Stimulated activated naive CD4-positive, alpha-beta T cell (primary cell): ENCODE results near the gene PLOD3.

Source experiments
- DNase-seq, 6 experiments: peaks; one replicate each; lab custom pipeline; 2025; lab: John Stamatoyannopoulos, UW

PLOD3 gene

DNA sequence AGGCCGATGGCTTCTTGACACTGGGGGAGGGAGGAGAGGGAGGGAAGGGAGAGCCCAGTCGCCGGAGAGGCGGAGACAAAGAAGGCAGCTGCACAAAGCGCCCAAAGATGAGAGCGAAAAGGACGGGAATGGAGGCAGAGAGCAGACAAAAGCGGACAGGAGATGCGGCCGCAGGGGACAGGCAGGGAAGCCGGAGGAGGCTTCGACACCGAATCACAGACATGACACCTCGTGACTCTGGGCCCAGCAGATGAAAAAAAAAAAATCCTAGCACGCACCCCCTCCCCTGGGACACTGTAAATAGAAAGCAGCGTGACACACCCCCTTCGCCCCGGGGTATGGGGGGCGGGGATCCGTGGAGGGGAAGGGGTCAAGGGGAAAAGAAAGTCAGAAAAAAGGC, 38.3 kb downstream of the PLOD3 start:
- DNase-seq: no peak

DNA sequence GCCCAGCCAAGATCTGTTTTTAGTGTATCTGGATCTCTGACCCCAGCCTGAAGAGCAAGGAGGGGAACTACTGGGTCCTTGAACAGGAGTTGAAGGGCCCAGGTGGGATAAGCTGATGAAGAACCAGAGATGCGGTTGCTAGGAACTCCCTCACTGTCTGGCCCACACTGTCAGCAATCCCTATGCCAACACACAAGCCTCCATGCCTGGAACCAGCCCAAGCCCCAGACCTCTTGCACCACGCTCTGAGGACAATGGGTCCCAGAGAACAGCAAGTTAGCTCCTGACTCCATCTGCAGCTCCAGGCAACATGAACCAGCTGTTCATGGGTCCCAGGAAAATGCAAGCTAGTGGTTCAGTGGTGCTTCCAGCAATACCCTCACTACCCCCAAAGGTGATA, 39.7 kb downstream of the PLOD3 start:
- no peak for DNase-seq

DNA sequence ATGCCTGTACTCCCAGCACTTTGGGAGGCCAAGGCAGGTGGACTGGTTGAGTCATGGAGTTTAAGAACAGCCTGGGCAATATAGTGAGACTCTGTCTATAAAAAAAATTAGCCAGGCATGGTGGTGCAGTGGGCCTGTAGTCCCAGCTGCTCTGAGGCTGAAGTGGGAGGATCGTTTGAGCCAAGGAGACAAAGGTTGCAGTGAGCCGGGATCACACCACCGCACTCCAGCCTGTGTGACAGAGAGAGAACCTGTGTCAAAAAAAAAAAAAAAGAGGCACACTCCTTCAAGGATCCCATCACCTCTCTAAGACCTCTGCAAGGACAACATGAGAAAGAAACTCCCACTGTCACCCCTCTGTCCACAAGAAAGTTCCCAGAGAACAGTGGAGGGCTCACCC, 41.7 kb downstream of the PLOD3 start:
- no peak for DNase-seq

DNA sequence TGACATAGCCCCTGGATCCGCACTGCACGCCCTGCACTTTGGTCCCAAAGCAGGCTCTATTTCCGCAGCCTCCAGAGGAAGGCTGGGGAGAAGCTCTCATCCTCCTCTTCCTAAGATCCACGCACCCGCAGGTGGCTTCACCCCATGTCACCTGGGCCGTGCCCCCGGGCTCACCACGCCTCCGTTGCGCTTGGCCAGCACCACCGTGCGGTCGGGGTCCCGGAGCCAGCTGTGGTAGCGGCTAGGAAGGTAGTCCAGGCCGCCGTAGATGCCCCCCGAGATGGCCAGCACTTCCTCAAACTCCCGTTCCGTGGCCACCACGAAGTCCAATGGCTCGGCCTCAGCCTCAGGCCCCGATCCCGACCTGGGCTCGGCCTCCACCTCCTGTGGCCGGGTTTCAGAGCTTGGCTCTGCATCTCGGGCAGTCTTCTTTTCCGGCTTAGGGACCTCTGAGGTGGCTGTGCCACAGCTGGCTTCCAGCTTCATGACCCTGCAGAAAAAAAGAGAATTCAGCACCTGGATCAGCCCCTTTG, 43.0 kb downstream of the PLOD3 start:
- DNase-seq: no peak

DNA sequence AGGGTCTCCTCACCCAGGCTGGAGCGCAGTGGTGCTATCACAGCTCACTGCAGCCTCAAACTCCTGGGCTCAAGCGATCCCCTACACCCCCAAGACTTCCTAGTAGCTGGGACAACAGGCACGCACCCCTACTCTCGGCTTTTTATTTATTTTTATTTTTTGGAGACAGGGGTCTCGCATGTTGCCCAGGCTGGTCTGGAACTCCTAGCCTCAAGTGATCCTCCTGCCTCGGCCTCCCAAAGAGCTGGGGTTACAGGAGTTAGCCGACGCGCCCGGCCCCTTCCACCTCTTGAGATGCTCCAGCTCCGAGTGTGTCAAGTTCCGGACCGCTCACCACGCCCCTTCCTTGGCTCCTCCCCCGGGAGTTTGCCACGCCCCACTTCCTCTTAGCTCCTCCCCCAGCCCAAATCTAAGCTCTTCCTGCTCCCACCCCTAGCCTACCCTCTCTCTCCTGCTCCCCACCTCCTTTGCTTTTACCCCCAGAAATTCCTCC, 43.6 kb downstream of the PLOD3 start:
- DNase-seq: peak; percentile 37 to 70 (median 51)

DNA sequence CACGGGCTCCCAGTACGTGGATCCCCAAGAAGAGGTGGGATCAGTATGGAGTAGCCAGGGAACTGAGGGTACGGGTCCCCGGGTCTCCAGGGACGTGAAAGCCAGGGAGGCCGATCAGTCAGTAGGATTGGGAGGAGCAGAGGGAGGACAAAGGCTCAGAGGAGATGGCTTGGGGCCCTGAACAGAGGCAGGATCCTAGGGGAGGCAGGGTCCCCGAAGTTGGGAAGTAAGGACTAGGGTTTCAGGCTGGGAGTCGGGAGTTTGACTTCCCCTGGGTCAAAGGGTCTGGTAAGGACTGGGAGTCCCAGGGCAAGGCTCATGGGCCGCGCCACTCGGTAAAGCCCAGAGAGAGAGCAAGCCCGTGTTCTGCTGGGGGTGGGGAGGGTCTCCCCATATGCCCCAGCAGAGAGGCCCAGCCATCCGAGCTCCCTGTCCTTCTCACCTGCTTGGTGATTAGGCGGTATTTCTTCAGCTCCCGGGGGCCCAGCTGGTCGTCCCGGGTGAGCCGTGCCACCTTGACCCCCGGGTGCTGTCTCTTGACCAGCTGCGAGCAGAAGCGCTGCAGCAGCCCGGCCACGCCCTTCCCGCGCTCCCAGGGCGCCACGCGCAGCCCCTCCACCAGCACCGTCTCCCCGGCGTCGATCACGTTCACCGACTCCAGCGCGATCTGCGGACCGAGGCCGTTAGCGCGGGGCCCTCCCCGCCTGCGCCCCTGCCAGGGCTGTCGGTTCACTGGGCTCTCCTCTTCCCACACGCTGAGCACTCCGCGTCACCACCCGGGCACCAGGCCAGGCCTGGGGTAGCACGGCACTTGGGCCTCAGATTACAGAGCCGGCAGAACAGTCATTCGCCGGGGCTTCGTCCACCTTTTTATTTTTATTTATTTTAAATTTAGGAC, 44.3 kb downstream of the PLOD3 start:
- DNase-seq: no peak

DNA sequence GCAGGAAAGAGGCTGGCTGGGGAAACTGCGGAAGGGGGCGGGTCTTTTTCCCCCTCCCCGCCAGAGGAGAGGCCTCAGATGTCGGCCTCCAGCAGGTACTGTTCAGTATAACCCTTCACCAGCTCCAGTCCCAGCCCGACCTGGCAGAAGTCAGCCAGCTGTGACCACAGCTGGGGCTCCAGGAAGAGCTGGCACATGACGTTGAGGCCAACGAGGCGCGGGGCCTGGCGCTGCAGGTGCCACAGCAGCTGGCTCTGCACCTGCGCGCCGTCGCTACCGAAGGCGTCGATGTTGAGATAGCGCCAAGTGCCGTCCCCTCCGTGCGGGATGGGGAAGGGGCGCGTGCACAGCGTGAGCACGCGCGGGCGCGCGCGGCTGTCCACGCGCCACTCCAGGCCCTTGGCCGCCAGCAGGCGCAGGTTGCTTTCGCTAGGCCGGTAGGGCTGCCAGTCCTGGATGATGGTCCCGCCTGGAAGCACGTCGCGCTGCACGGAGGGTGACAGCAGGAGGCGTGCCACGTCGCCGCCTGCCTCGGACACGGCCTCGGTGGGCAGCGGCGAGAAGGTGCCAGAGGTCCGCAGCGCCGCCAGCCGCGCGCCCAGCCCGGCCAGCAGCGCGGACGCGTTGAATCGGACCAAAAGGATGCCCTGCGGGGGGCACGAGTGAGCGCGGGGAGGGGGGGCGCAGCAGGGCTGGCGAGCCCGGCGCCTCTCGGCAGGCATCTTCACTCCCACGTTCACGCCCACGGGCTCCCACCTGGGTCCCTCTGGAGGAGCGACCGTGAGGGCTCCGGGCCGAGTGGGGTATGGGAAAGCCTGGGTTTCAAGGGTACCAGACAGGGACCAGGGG, 45.2 kb downstream of the PLOD3 start:
- peak in 1 of 6 experiments; percentile 8 for DNase-seq

DNA sequence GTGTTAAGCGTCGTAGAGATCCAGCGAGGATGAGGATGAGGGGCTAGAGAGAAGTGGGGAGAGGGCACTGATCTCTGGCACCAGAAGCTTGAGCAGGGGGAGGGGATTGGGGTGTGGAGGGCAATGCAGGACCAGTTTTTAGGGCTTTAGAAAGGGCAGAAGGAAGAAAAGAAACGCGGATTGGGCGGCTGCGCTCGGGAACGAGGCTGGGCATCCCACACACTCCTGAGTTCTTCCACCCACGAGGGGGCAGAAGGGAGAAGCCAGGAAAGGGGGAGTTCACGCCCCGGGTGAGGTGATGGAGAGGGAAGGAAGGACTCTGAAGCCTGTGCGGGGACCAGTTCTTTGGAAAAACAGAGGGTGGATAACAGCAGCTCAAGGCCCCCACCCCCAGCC, 45.9 kb downstream of the PLOD3 start:
- no peak for DNase-seq

DNA sequence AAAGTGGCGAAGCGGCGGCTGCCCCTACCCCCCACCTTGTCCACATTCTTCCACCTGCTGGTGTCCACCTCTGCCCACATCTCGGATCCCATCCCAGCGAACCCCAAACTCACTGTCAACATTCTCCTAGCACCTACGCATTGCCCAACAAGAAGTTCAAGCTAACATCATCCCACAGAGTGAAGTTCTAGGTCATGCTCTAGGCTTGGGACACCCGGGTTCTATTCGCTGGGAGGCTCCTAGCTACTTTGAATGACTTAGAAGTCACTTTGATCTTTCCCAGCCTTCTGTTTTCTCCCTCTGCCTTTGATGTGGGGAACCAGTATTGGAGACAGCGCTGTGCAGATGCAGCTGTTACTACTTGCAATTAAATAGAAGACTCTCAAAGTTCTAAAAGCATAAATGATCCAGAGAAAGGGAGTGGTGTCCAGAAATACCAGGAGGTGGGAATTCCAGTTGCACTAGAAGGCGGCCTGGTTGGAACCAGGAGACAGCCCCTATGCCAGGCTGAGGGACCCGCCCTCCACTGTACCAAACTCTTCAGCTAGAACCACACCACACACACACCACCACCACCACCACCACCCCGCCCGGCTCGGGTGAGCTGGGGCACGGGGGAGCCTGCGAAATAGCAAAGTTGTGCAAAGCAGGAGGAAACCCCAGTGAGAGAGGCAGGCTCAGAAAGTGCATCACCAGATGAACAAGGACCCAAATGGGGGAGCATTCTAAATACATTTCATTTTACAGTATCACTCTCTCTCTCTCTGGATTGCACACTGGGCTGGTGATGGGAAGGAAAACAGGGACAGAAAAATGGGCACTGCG, 46.6 kb downstream of the PLOD3 start:
- DNase-seq: peak; percentile 15 to 54 (median 26)

DNA sequence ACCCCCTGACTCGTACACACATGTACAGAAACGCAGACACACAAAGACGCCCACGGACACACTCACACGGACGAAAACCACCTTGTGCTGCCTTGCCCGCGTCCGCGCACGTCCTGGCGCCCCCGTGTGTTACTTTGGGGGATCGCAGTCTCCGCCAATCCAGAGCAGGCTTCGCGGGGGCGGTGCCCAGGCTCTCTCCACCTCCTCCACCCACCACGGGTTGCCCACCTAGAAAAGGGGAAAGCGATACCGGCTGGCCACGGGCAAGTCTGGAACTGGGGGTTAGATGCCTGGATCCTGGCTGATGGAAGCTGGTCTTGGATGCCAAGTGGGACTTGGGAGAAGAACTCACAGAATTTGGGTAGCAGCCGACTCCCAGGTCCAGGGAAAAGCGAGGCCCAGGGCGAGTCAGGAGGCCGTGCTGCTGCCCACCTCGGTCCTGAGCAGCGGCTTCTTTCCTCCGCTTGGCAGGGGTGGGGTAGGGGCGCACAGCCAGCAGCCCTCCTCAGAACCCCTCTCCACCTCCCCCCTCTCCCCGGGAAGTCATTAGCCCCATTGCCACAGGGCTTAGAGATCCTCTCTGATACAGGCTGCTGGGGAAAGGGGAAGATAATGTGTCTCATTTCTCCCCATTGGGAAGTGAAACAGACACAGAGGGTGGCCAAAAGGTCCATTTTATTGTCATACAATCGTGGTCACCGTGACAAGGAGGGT, 47.4 kb downstream of the PLOD3 start:
- peak; percentile 37 to 81 (median 64) for DNase-seq

DNA sequence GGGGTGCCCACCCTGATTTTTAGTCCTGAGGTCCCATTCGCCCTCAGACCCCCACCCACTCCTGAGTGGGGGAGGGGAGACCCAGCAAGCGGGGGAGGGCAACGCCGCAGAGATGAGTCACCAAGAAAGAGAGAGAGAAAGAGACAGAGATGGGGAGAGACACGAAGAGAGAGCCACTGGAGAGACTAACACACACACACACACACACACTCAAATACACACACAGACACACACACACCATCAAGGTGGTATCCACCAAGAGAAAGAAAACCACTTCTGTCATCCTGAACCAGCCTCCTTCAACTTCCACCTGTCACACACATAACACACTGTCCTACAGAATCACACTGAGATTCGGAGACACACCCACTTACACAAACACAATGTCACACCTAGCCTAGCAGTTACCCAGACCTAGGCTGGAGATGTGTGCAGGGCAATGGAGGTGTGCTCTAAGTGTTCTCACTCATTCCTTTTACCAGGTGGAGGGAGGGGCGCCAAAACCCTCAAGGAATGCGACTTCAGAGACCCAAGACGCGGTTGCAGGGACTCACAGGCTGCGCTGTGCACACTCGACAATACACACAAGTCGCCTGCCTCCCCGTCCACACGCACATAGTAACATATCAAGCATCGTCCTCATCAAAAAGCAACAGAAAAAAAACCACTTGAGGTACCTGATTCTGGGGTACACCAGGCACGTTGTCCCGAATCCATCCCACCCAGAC, 48.1 kb downstream of the PLOD3 start:
- DNase-seq: no peak

DNA sequence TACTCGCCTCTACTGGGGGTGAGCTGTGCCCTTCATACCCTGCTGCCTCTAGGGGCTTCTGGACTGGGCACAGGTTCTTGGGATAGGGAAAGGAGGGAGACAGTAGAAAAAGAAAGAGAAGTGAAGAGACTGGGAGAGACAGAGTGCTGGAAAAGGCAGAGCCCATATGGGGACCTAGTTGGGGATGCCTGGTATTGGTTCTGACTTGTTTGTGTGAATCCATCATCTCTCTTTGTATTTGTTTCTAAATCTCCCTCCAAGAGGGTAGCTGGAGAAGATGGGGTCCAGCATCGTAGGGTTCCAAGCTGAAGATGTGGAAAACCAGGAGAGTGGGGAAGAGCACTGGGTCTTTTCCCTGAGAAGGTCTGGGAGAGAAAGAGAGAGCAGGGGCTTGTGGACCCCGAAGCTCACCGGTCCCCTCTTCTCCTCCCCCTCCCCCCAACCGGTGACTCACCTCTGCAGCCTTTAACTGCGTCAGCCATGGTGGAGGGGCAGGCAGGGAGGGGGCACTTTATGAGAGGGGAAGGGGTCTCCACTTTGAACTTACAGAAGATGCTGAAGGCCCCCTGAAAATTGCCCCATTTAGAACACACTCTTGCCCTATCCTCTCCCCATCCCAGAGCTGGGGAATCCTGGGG, 48.9 kb downstream of the PLOD3 start:
- DNase-seq: no peak

DNA sequence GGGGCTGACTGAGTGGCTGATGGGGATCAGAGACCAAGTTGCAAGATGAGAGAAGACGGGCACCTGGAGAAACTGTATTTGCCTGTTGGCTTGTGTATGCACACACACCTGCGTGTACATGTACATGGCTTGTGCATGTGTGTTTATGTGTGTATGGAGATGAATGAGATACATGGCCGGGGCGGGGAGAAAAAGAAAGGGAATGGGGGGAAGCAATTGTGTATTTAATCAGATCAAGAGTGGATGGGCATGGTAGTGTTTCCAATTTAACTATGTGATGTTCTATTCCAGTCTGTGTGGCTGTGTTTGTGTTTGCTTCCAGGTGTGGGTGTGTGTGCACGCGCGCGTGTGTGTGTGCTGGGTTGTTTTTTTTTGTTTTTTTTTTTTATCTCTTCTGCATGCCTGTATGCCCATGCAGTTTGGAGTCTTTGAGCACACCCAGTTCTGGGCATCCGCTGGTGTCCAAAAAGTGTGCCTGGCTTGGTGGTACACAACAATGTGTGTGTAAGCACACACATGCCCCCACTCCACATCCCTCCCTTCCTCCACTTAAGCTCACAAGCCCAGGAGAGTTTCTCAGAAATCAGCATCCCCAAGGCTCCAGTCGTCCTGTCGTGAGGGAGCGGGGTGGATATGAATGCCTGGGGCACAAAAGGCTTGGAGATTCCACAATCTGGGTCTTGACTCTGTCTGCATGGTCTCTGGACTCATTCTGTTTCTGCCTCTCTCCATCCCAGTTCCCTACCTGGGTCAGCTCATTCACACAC, 49.6 kb downstream of the PLOD3 start:
- no peak for DNase-seq

DNA sequence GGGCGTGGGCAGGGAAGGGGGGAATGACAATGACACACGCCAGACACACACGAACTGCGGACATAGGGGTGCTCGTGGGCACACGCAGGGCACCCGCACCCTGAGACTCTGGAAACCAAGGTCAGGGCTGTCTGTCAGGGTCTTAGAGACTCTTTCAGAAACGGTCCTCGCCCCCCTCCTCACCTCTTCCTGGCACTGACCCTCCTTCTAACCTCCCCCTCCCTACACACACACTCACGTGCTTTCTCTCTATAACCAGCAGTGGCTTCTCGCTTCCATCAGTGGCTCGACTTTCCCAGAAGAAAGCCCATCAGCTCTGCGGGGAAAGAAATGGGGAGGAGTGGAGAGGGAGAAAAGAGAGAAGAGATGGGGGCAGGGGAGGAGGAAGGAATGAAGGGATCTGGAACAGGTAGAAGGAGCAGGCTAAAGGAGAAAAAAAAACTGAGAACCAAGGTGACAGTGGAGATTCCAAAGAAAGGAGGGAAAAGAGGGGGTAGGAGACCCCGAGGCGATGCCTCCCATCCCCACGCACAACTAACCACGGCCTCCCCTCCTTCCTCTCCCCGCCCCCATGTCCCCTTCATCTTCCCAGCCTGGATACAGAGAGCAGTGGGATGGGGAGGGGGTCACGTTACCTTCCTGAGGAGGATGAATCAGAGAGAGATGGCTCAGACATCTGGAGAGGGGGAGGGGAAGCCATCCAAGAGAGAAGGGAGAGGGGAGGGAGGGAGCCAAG, 50.3 kb downstream of the PLOD3 start:
- DNase-seq: no peak

DNA sequence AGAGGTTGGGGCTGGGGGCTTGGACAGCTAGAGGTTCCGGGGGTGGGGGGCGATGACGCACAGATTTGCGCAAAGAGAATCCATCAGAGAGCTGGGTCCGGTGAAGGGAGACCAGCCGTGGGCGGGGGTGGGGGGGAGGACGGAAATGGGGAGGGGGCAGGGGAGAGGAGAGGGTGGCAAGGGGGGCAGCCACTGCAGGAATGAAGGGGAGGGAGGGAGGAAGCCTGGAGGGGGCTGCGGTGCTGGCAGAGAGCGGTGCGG, 50.8 kb downstream of the PLOD3 start:
- no peak for DNase-seq

DNA sequence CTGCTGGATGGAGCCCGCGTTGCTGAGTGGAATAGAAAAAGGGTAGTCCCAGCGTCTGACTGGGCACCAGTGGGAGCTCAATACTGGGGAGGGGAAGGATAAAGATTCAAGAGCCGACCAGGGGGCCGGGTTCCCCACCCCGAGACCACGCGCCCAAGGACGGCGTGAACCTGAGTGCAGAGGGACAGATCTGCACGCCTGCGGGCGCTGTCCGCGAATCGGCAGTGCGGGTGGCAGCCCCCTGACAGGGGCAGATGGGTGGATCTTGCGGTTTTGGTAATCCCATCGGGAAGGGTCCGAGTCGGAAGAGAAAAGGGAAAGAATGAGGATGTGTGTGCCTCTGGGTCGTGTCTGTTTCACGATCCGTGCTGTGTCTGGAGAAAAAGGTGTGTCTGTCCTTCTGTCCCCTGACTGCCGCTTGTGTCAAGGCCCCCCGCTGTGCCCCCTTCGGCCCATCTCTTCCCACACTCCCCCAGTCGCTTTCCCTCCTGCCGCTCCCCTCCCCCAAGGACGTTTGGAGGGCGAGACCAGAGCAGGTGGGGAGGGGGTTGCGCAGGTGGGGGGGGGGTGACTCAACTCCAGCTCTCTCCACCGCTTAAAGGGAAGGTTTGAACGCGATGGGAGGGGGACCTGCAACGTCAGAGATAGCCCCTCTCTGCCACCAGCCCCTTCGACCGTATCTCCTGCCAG, 51.3 kb downstream of the PLOD3 start:
- DNase-seq: no peak

DNA sequence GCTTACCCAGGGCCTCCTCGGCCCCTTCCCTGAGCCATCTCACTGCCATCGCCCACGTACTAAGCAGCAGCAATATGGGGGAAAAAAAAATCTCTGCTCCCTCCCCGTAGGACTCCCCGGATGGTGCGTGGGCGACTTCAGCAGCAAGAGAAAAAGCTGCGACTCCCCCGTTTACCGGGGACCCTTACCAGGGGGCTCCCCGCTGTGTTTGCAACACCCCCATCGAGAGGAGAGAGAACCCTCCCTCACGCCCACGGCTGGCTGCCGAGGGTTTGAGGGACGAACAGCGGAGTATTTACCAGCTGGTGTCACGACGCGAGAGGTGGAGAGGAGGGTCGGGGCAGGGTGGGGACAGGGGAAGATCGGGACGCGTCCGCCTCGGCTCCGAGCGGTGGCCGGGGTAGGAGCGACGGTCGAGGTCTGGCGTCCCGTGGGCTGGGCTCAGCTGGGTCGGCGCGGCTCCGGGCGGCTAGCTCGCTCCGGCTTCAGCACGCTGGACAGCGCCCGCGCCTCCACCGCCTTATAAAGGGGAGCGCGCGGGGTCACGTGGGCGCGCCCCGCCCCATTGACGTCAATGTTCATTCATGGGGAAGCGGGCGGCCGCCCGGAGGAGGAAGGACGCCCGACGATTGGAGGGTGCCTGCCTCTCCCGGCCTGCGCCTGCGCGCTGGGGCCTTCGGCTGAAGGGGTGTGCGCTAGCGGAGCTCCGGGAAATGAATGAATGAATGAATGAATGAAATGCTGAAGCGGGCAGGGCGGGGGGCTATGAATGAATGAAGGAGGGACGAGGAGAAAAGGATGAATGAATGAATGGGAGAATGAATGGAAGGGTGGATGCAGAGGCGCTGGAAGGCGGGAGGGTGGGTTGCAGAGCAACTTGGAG, 52.1 kb downstream of the PLOD3 start, which contains the start of gene VGF:
VGF (minus strand) TSS at position 495 of the 883 bp plus-strand sequence. CDS start 726 bp downstream, outside the sequence.
- DNase-seq: peak; percentile 82 to 91 (median 87)
